ENCODE results near the gene BCL6. TPM values are rescaled to one million over a fixed set of nuclear protein-coding genes. Genes with fewer than 3 reads are reported as not detected.
A peak's percentile ranks its signal among the peaks of the same experiment; 100 is the strongest.

The BCL6 gene
- total RNA-seq, 6 donors from 2014 or later: 80.4 to 268 (median 119) TPM

DNA sequence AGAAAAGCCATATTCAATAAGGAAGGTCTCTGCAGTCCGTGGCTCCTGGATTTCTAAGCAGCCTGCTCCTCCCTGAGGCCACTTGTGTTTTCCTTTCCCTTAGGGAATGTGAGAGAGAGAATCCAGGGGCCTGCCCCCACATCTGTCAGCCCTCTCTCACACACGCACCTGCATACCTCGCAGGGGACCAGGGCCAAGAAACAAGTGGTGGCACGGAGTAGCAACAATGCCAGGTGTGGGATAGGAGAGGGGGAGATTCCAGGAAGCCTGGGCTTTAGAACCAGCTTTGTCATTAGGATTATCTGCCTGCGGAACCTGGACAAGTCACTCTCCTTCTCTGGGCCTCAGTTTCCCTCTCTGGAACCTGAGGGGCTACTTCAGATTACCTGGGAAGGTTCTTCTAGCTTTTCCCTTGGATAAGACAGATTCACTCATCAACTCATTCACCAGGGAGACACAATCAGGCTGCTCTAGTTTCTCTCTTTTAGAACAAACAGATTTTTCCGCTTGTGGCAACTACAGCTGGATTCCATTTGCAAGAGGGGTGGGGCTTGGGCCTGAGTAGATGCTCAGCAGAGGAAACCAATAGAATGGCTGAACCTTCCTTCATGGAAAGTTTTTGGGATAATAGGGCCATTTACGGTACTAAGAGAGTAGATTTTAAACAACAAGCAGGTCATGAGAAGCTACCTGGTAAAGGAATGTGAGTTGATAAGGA is 19.5 kb downstream of the BCL6 start:
- Histone ChIP-seq H3K27me3 (no peaks in the 10 kb centered on the region), H3K36me3 (peaks cover 86 to 100% (median 97%) of the 10 kb centered on the region in 4 donors), H3K4me3 (no peak overlapping the region), H3K9me3 (no peaks in the 10 kb centered on the region), H3K27ac (no peak overlapping the region), H3K4me1 (no peaks in the 10 kb centered on the region)
- WGBS, 2 donors: 83 to 91% methylated on average over 7 of the region's 7 CpGs
- ATAC-seq (ENCODE audit: low FRiP score in 2 of 2): no peak
- TF ChIP-seq, protein P1, sequence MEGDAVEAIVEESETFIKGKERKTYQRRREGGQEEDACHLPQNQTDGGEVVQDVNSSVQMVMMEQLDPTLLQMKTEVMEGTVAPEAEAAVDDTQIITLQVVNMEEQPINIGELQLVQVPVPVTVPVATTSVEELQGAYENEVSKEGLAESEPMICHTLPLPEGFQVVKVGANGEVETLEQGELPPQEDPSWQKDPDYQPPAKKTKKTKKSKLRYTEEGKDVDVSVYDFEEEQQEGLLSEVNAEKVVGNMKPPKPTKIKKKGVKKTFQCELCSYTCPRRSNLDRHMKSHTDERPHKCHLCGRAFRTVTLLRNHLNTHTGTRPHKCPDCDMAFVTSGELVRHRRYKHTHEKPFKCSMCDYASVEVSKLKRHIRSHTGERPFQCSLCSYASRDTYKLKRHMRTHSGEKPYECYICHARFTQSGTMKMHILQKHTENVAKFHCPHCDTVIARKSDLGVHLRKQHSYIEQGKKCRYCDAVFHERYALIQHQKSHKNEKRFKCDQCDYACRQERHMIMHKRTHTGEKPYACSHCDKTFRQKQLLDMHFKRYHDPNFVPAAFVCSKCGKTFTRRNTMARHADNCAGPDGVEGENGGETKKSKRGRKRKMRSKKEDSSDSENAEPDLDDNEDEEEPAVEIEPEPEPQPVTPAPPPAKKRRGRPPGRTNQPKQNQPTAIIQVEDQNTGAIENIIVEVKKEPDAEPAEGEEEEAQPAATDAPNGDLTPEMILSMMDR (IDR thresholded peaks at IDR 0.05): no peak
- TF ChIP-seq POLR2A (IDR thresholded peaks at IDR 0.05) (no peak), EP300 (IDR thresholded peaks at IDR 0.05) (no peak), POLR2AphosphoS5 (IDR thresholded peaks at IDR 0.05) (no peak)
- no peak for DNase-seq

DNA sequence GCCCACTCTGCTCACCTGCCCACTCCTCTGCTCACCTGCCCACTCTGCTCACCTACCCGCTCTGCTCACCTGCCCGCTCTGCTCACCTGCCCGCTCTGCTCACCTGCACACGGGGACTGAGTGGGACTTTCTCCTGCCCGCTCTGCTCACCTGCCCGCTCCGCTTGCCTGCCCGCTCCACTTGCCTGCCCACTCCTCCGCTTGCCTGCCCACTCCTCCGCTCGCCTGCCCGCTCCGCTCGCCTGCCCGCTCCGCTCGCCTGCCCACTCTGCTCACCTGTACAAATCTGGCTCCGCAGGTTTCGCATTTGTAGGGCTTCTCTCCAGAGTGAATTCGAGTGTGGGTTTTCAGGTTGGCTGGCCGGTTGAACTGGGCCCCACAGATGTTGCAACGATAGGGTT is 20.0 kb downstream of the BCL6 start:
- TF ChIP-seq EP300 (IDR thresholded peaks at IDR 0.05) (no peak), POLR2A (IDR thresholded peaks at IDR 0.05) (no peak), POLR2AphosphoS5 (IDR thresholded peaks at IDR 0.05) (no peak)
- TF ChIP-seq, protein P1 (IDR thresholded peaks at IDR 0.05): no peak
- ATAC-seq (ENCODE audit: low FRiP score in 2 of 2): peak in 1 of 2 donors; percentile 7
- Histone ChIP-seq H3K9me3 (no peaks in the 10 kb centered on the region), H3K4me1 (no peaks in the 10 kb centered on the region), H3K36me3 (peaks cover 80 to 100% (median 95%) of the 10 kb centered on the region in 4 donors), H3K4me3 (no peak overlapping the region), H3K27me3 (no peaks in the 10 kb centered on the region), H3K27ac (no peak overlapping the region)
- 89 to 90% methylated on average over 22 of the region's 22 CpGs for WGBS, 2 donors
- DNase-seq: peak in 1 of 2 donors; percentile 63

DNA sequence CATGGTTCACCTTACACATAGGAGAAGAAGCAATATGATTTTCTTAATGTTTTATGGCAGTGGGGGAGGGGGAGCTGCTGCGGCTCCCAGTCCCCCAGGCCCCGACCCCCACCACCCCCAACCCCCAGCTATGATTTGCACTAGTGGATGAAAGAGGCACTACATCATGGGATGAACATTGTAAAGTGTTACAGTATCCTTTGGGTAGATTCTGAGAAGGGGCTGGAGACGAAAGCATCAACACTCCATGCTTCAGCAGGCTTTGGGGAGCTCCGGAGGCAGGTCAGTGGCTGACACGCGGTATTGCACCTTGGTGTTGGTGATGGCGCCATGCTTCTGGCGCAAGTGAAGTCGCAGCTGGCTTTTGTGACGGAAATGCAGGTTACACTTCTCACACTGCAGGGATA is 23.1 kb downstream of the BCL6 start:
- no peaks in the 10 kb centered on the region for H3K4me1 ChIP-seq
- peaks cover 54 to 73% (median 66%) of the 10 kb centered on the region in 4 donors for H3K36me3 ChIP-seq
- ATAC-seq (ENCODE audit: low FRiP score in 2 of 2): no peak
- no peak overlapping the region for H3K4me3 ChIP-seq
- H3K27me3 ChIP-seq: no peaks in the 10 kb centered on the region
- H3K9me3 ChIP-seq: no peaks in the 10 kb centered on the region
- TF ChIP-seq POLR2AphosphoS5 (IDR thresholded peaks at IDR 0.05) (no peak), POLR2A (IDR thresholded peaks at IDR 0.05) (no peak), EP300 (IDR thresholded peaks at IDR 0.05) (no peak)
- TF ChIP-seq, protein P1 (IDR thresholded peaks at IDR 0.05): no peak
- 91% methylated on average over 9 to 10 of the region's 10 CpGs for WGBS, 2 donors
- H3K27ac ChIP-seq: no peak overlapping the region
- no peak for DNase-seq

DNA sequence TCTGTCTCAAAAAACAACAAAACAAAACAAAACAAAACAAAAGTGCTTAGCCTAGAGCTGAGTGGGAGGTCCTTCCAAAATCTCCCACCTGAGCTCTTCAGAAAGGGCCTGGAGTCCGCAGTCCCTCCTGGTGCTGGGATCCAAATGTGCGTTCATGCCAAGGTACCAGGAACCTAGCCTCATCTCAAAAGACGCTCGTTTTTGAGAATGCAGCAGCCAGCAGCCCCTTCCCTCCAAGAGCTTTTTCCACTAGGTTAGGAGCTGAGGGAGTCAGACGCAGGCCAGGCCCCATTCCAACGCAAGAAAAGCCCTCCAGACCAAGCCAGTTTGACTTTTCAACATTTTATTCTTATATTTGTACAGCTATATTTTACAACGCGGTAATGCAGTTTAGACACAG is 24.2 kb downstream of the BCL6 start:
- Histone ChIP-seq H3K27me3 (no peaks in the 10 kb centered on the region), H3K4me1 (no peaks in the 10 kb centered on the region), H3K27ac (no peak overlapping the region), H3K4me3 (no peak overlapping the region), H3K36me3 (peaks cover 43 to 61% (median 54%) of the 10 kb centered on the region in 4 donors), H3K9me3 (no peaks in the 10 kb centered on the region)
- no peak for ATAC-seq (ENCODE audit: low FRiP score in 2 of 2)
- TF ChIP-seq, protein P1 (IDR thresholded peaks at IDR 0.05): no peak
- TF ChIP-seq POLR2A (IDR thresholded peaks at IDR 0.05) (no peak), POLR2AphosphoS5 (IDR thresholded peaks at IDR 0.05) (no peak), EP300 (IDR thresholded peaks at IDR 0.05) (no peak)
- DNase-seq: no peak
- WGBS, 2 donors: 94 to 98% methylated on average over 8 of the region's 8 CpGs

DNA sequence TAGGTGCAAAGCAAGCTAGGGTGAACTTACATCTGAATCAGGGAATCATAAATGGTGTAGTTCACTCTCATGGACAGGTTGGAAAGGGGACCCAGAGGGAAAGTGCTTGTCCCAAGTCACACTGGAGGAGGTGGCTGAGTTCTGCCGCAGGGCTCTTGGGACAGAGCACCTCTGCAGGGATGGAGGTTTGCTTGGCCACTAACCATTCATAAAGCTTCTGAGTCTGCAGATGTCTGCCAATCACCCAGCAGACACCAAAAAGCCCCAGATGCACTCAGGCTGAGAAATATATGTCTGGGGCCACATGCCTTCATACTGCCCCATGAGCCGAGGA is 25.0 kb downstream of the BCL6 start:
- H3K4me3 ChIP-seq: no peak overlapping the region
- H3K36me3 ChIP-seq: peaks cover 36 to 54% (median 47%) of the 10 kb centered on the region in 4 donors
- ATAC-seq (ENCODE audit: low FRiP score in 2 of 2): no peak
- no peaks in the 10 kb centered on the region for H3K4me1 ChIP-seq
- 95 to 100% methylated on average over 2 of the region's 2 CpGs for WGBS, 2 donors
- H3K9me3 ChIP-seq: no peaks in the 10 kb centered on the region
- no peak for DNase-seq
- H3K27me3 ChIP-seq: no peaks in the 10 kb centered on the region
- H3K27ac ChIP-seq: peak overlapping the region in 1 of 4 donors; percentile 12
- TF ChIP-seq, protein P1 (IDR thresholded peaks at IDR 0.05): no peak
- TF ChIP-seq POLR2A (IDR thresholded peaks at IDR 0.05): no peak
- TF ChIP-seq EP300 (IDR thresholded peaks at IDR 0.05): no peak
- TF ChIP-seq POLR2AphosphoS5 (IDR thresholded peaks at IDR 0.05): no peak
